Right atrium auricular region (tissue), 2 donors: ENCODE data around the gene ZNF527. TPM values are rescaled to one million over a fixed set of nuclear protein-coding genes. Genes with fewer than 3 reads are reported as not detected.

ENCODE experiments used
- DNase-seq: peaks from one replicate; pipeline ENCODE4 v3.0.0-alpha.2; 2019; ENCODE audit warnings: low spot score
- H3K27ac ChIP-seq, 2 donors: fragments of 200-600 bp; sonication (generic); 1 replicate in 1 of 2; 2 replicates in 1 of 2; pipeline ENCODE4 v1.5.1; 2016 to 2019
- H3K27me3 ChIP-seq, 2 donors: fragments of 200-600 bp; sonication (generic); one replicate each; pipeline versions ENCODE4 v1.5.1 to v1.6.0; 2017 to 2019
- H3K36me3 ChIP-seq: fragments of 200-600 bp; sonication (generic); one replicate; pipeline ENCODE4 v1.5.1; 2016
- H3K4me1 ChIP-seq, 2 donors: fragments of 200-600 bp; sonication (generic); one replicate each; pipeline versions ENCODE4 v1.5.1 to v1.6.0; 2017 to 2019
- H3K4me3 ChIP-seq, 2 donors: fragments of 200-600 bp; sonication (generic); 1 replicate in 1 of 2; 2 replicates in 1 of 2; pipeline ENCODE4 v1.5.1; 2017 to 2019; ENCODE audit warnings: mild to moderate bottlenecking in 1 of 2, moderate library complexity in 1 of 2
- H3K9me3 ChIP-seq, 2 donors: fragments of 200-600 bp; sonication (generic); one replicate each; pipeline ENCODE4 v1.5.1; 2019
- total RNA-seq, 2 donors: library from RNA; depleted of rRNA; stranded (reverse); fragments of >200 nt; gene quantifications; one replicate each; pipeline ENCODE4 v1.1.0, GENCODE V29; 2016
- TF ChIP-seq, protein P1 (sequence below), 2 donors: fragments of 200-600 bp; sonication (generic); IDR thresholded peaks; one replicate each; pipeline ENCODE4 v1.5.1; 2019; ENCODE audit warnings: antibody characterized with exemption in 2 of 2

The ZNF527 gene
- total RNA-seq, 2 donors from 2014 or later = 6.9 to 7.3 TPM

DNA sequence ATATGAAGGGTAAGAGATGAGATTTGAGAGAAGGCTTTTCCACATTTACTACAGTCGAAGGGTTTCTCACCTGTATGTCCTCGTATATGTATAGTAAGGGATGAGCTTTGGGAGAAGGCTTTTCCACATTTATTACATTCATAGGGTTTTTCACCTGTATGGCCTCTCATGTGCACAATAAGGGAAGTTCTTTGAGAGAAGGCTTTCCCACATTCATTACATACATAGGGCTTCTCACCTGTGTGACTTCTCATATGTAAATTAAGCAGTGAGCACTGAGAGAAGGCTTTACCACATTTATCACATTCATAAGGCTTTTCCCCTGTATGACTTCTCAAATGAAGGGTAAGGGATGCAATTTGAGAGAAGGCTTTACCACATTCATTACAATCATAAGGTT is 41.8 kb downstream of the ZNF527 start:
- H3K4me3 ChIP-seq = no peak overlapping the region
- no peaks in the 10 kb centered on the region for H3K27me3 ChIP-seq
- no peak overlapping the region for H3K27ac ChIP-seq
- TF ChIP-seq, protein P1, sequence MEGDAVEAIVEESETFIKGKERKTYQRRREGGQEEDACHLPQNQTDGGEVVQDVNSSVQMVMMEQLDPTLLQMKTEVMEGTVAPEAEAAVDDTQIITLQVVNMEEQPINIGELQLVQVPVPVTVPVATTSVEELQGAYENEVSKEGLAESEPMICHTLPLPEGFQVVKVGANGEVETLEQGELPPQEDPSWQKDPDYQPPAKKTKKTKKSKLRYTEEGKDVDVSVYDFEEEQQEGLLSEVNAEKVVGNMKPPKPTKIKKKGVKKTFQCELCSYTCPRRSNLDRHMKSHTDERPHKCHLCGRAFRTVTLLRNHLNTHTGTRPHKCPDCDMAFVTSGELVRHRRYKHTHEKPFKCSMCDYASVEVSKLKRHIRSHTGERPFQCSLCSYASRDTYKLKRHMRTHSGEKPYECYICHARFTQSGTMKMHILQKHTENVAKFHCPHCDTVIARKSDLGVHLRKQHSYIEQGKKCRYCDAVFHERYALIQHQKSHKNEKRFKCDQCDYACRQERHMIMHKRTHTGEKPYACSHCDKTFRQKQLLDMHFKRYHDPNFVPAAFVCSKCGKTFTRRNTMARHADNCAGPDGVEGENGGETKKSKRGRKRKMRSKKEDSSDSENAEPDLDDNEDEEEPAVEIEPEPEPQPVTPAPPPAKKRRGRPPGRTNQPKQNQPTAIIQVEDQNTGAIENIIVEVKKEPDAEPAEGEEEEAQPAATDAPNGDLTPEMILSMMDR (IDR thresholded peaks at IDR 0.05) = no peak
- peaks cover 40% of the 10 kb centered on the region for H3K36me3 ChIP-seq
- H3K4me1 ChIP-seq = no peaks in the 10 kb centered on the region
- H3K9me3 ChIP-seq = peaks cover 58 to 100% of the 10 kb centered on the region in 2 donors
- no peak for DNase-seq

DNA sequence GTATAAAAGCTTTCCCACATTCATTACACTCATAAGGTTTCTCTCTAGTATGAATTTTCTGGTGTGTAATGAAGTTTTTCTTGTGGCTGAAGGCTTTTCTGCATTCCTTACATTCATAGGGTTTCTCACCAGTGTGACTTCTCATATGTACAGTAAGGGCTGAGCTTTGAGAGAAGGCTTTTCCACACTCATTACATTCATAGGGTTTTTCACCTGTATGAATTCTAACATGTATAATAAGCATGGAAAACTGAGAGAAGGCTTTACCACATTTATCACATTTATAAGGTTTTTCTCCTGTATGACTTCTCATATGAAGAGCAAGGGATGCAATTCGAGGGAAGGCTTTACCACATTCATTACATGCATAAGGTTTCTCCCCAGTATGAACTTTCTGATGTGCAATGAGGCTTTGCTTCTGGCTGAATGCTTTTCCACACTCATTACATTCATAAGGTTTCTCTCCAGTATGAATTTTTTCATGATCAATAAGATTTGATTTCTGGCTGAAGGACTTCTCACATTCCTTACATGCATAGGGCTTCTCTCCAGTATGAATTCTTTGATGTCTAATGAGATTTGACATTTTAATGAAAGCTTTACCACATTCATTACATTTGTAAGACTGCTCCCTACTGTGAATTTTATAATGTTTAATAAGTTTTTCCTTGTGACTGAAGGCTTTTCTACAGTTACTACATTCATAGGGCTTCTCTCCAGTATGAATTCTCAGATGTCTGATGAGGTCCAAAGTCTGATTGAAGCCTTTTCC is 42.6 kb downstream of the ZNF527 start:
- peaks cover 53 to 100% of the 10 kb centered on the region in 2 donors for H3K9me3 ChIP-seq
- H3K36me3 ChIP-seq = peaks cover 48% of the 10 kb centered on the region
- DNase-seq = no peak
- H3K4me3 ChIP-seq = no peak overlapping the region
- H3K4me1 ChIP-seq = no peaks in the 10 kb centered on the region
- H3K27ac ChIP-seq = no peak overlapping the region
- TF ChIP-seq, protein P1 (IDR thresholded peaks at IDR 0.05) = no peak
- H3K27me3 ChIP-seq = no peaks in the 10 kb centered on the region

Other genes with a start within 250 kb of the ZNF527 start
- gene ZNF585A, start 198.4 kb upstream of the ZNF527 start, total RNA-seq = 1 to 10 TPM; 7.0 to 9.6 TPM
- gene ZNF585B, start 160.6 kb upstream of the ZNF527 start, total RNA-seq = 1 to 10 TPM; 6.3 to 7.6 TPM
- gene ZNF383, start 152.9 kb upstream of the ZNF527 start, total RNA-seq = 1 to 10 TPM; 5.3 to 8.3 TPM
- gene ZNF569, start 96.3 kb downstream of the ZNF527 start, total RNA-seq = 1 to 10 TPM; 3.1 to 5.1 TPM
- gene ZNF570, start 98.3 kb downstream of the ZNF527 start, total RNA-seq = 1 to 10 TPM; 6.6 to 7.8 TPM
- gene ZNF793, start 135.8 kb downstream of the ZNF527 start, total RNA-seq = 1 to 10 TPM; 3.4 to 3.5 TPM
- gene ZNF571, start 223.7 kb downstream of the ZNF527 start, total RNA-seq = 1 to 10 TPM; 2.3 to 2.7 TPM
- gene ZNF540, start 223.8 kb downstream of the ZNF527 start, total RNA-seq = 1 to 10 TPM; 2.6 to 3.7 TPM